Ascending aorta (tissue), 2 donors: ENCODE results near the gene TSN. TPM values are rescaled to one million over a fixed set of nuclear protein-coding genes. Genes with fewer than 3 reads are reported as not detected.

ENCODE experiments used
- DNase-seq, 2 donors: peaks; one replicate each; pipeline ENCODE4 v3.0.0-alpha.2; 2019; ENCODE audit warnings: low spot score in 2 of 2
- H3K27ac ChIP-seq, 2 donors: fragments of 200-600 bp; sonication (generic); one replicate each; pipeline ENCODE4 v1.5.1; 2016 to 2017; ENCODE audit warnings: mild to moderate bottlenecking in 1 of 2
- H3K27me3 ChIP-seq: fragments of 200-600 bp; sonication (generic); one replicate; pipeline ENCODE4 v1.5.1; 2017
- H3K36me3 ChIP-seq, 2 donors: fragments of 200-600 bp; sonication (generic); one replicate each; pipeline ENCODE4 v1.5.1; 2016
- H3K4me1 ChIP-seq, 2 donors: fragments of 200-600 bp; sonication (generic); one replicate each; pipeline ENCODE4 v1.5.1; 2016 to 2017; ENCODE audit warnings: mild to moderate bottlenecking in 1 of 2
- H3K4me3 ChIP-seq, 2 donors: fragments of 200-600 bp; sonication (generic); one replicate each; pipeline ENCODE4 v1.5.1; 2016 to 2017; ENCODE audit warnings: mild to moderate bottlenecking in 1 of 2
- H3K9me3 ChIP-seq, 2 donors: fragments of 200-600 bp; sonication (generic); one replicate each; pipeline ENCODE4 v1.5.1; 2016
- intact Hi-C: fragments of 100-400 bp; cut with DNase I; formaldehyde crosslinking; loops from one replicate; pipeline ENCODE4 v1.15.1; 2023
- total RNA-seq: library from RNA; depleted of rRNA; stranded (reverse); fragments of >200 nt; gene quantifications from one replicate; pipeline ENCODE4 v1.1.0, GENCODE V29; 2016
- TF ChIP-seq, protein P1 (sequence below), 3 experiments: fragments of 200-600 bp in 2 of 3; fragments of 450-650 bp in 1 of 3; sonication (generic) in 2 of 3; IDR thresholded peaks; one replicate each; pipeline ENCODE4 v1.5.1; 2016 to 2019; ENCODE audit warnings: antibody characterized with exemption in 3 of 3, mild to moderate bottlenecking in 1 of 3, moderate library complexity in 1 of 3

The TSN gene
- total RNA-seq, 1 donor from 2014 or later, result 42.6 TPM

DNA sequence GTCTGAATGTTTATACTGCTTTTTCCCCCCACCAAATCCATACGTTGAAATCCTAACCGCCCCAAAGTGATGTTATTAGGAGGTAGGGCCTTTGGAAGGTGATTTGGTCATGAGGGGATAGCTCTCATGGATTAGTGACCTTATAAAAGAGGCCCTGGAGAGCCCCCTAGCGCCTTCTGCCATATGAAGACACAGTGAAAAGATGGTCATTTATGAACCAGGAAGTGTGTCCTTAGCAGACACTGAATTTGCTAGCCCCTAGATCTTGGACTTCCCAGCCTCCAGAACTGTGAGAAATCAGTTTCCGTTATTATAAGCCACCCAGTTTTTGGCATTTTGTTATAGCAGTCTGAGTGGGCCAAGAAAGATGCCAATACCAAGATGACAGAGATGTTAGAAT, 7.2 kb upstream of the TSN start:
- Histone ChIP-seq H3K4me1 (no peaks in the 10 kb centered on the region), H3K27ac (no peak overlapping the region), H3K36me3 (no peaks in the 10 kb centered on the region), H3K27me3 (no peaks in the 10 kb centered on the region), H3K4me3 (no peak overlapping the region), H3K9me3 (no peaks in the 10 kb centered on the region)
- intact Hi-C loops, result no loop called here
- DNase-seq, result no peak
- TF ChIP-seq, protein P1, sequence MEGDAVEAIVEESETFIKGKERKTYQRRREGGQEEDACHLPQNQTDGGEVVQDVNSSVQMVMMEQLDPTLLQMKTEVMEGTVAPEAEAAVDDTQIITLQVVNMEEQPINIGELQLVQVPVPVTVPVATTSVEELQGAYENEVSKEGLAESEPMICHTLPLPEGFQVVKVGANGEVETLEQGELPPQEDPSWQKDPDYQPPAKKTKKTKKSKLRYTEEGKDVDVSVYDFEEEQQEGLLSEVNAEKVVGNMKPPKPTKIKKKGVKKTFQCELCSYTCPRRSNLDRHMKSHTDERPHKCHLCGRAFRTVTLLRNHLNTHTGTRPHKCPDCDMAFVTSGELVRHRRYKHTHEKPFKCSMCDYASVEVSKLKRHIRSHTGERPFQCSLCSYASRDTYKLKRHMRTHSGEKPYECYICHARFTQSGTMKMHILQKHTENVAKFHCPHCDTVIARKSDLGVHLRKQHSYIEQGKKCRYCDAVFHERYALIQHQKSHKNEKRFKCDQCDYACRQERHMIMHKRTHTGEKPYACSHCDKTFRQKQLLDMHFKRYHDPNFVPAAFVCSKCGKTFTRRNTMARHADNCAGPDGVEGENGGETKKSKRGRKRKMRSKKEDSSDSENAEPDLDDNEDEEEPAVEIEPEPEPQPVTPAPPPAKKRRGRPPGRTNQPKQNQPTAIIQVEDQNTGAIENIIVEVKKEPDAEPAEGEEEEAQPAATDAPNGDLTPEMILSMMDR (IDR thresholded peaks at IDR 0.05), result peak in 1 of 3 experiments; percentile 13

DNA sequence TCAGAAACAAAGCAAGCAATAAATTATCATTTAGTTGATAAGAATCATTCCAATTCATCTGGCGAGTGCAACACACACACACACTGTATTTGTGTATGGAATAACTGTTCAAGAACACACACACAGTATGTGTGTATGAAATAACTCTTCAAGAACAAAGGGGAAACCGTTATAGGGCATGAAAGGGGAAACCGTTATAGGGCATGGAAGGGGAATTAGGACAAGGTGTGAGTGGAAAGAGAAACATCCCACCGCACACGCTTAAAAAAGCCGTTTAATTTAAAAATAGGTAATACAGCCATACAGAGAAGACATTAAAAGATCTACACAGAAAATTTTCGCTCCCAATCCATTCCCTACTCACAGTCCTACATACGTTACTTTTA, 607 bp upstream of the TSN start:
- H3K4me1 ChIP-seq, result peaks cover 5 to 18% of the 10 kb centered on the region in 2 donors
- intact Hi-C loops, result loop anchor here (1.0 to 10.0 kb wide), 4 partner anchors 18 to 350 kb away; partner anchors contain the start of genes CLASP1 and RNU4ATAC
- peaks cover 2 to 6% of the 10 kb centered on the region in 2 donors for H3K36me3 ChIP-seq
- TF ChIP-seq, protein P1 (IDR thresholded peaks at IDR 0.05), result no peak
- H3K27ac ChIP-seq, result peak overlapping the region; percentile 4 to 15
- peak overlapping the region; percentile 90 to 94 for H3K4me3 ChIP-seq
- H3K27me3 ChIP-seq, result no peaks in the 10 kb centered on the region
- no peaks in the 10 kb centered on the region for H3K9me3 ChIP-seq
- DNase-seq, result no peak

DNA sequence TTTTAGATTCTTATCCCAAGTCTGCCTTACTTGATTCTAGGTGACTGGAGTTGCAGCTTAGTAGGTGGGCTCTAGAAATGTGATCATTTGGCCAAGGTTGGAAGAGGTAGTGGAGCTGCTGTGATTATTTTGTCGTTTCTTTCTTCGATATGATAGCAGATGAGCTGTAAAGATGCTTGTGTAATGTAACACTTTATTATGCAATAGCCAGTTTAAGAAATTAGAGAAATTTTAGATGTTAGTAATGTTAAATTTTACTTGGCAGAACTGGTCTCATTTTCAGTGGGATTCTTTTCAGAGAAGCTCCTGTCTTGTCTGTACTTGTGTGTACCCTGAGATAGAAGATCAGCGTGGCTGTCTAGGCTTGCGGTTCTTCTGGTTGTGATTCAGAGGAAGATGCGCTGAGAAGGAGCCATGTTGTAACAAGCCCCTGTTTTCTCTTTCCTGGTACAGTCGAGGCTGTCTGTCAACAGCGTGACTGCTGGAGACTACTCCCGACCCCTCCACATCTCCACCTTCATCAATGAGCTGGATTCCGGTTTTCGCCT, 9.3 kb downstream of the TSN start:
- Histone ChIP-seq H3K4me1 (no peaks in the 10 kb centered on the region), H3K9me3 (no peaks in the 10 kb centered on the region), H3K27ac (no peak overlapping the region), H3K4me3 (no peak overlapping the region), H3K27me3 (no peaks in the 10 kb centered on the region), H3K36me3 (peaks cover 80 to 92% of the 10 kb centered on the region in 2 donors)
- intact Hi-C loops, result no loop called here
- no peak for DNase-seq
- TF ChIP-seq, protein P1 (IDR thresholded peaks at IDR 0.05), result no peak

DNA sequence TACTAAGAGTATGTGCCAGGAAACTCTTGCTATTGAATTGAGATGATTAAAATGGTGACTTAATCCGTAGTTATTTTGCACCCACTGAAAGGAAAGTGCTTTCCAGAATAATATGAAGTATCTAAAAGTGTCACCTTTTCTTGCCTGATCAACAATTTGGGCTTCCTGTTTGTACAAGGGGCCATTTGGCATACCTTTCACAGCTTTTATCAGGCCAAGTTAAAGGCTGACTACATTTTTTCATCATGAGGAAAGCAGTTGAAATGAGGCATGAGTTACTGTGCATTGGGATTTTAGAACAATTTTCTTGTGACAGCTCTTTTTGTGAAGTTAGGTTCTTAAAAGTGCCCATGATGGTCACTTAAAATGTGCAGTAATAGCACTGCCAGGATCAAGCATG, 11.2 kb downstream of the TSN start:
- TF ChIP-seq, protein P1 (IDR thresholded peaks at IDR 0.05), result no peak
- Histone ChIP-seq H3K27me3 (no peaks in the 10 kb centered on the region), H3K4me3 (no peak overlapping the region), H3K36me3 (peaks cover 63 to 75% of the 10 kb centered on the region in 2 donors), H3K27ac (no peak overlapping the region), H3K4me1 (no peaks in the 10 kb centered on the region), H3K9me3 (no peaks in the 10 kb centered on the region)
- no peak for DNase-seq
- intact Hi-C loops, result no loop called here

DNA sequence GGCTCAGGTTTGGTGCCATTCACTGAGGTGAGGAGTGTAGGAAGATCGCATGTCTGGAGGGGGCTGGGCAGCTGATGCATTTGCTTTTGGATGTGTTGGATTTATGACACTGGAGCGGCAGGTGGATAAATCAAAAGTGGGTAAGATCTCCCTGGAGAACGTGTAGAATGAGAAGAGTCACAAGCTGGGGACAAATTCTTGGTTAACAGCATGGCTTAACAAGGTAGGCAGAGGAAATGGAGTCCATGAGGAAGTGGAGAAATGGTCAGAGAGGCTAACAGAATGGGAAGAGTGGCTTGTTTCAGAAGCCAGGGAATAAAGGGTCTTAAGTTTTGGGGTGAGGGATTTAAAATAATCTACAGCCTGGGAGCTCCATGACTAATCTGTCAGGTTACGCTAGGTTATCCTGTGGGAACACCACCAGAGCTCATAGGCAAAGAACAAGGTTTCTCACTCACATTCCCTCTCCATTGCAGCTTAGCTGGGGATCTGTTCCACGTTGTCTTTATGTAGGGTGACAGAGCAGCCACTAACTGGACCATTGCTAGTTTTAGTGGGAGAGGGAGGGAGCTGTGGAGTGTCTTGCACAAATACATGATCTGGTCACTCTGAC, 12.8 kb downstream of the TSN start:
- DNase-seq, result no peak
- Histone ChIP-seq H3K4me1 (no peaks in the 10 kb centered on the region), H3K27ac (no peak overlapping the region), H3K36me3 (peaks cover 46 to 59% of the 10 kb centered on the region in 2 donors), H3K9me3 (no peaks in the 10 kb centered on the region), H3K27me3 (no peaks in the 10 kb centered on the region), H3K4me3 (no peak overlapping the region)
- TF ChIP-seq, protein P1 (IDR thresholded peaks at IDR 0.05), result no peak
- intact Hi-C loops, result no loop called here
